H1 (cell line): ENCODE data around the gene RMDN2. TPM values are rescaled to one million over a fixed set of nuclear protein-coding genes. Genes with fewer than 3 reads are reported as not detected.

ENCODE experiments used
- FOSL1 ChIP-seq: IDR thresholded peaks from 2 replicates; pipeline ENCODE4 v1.6.1; 2011; ENCODE audit warnings: mild to moderate bottlenecking, low read depth, low read length, moderate library complexity; ENCODE audit not compliant: insufficient read depth
- JUN ChIP-seq: IDR thresholded peaks from 2 replicates; pipeline ENCODE4 v1.6.1; 2011; ENCODE audit warnings: low read depth, mild to moderate bottlenecking, improper control_type of control experiment, low read length
- KDM5A ChIP-seq: fragments of 200-600 bp; IDR thresholded peaks from 2 replicates; pipeline ENCODE4 v1.7.1; 2012; ENCODE audit warnings: mild to moderate bottlenecking, low read length, inconsistent platforms, mixed read lengths
- MAFK ChIP-seq: IDR thresholded peaks from 2 replicates; pipeline ENCODE4 v1.6.1; 2012; ENCODE audit warnings: low read depth, mild to moderate bottlenecking, improper control_type of control experiment, low read length
- SAP30 ChIP-seq: fragments of 300-600 bp; sonication (generic); IDR thresholded peaks from 2 replicates; pipeline ENCODE4 v1.7.1; 2012; ENCODE audit warnings: low read length, moderate library complexity, mild to moderate bottlenecking, inconsistent platforms; ENCODE audit not compliant: insufficient read depth, insufficient replicate concordance
- SRF ChIP-seq: IDR thresholded peaks from 2 replicates; pipeline ENCODE4 v1.6.1; 2011; ENCODE audit warnings: mild to moderate bottlenecking, low read depth, low read length, moderate library complexity
- YY1 ChIP-seq: IDR thresholded peaks from 2 replicates; pipeline ENCODE4 v1.6.1; 2011; ENCODE audit warnings: low read depth, mild to moderate bottlenecking, low read length
- polyA plus RNA-seq, 7 experiments: library from polyadenylated mRNA; depleted of rRNA in 3 of 7; stranded (reverse) in 5 of 7; unstranded in 2 of 7; fragments of >200 nt in 5 of 7; fragments of 200-250 nt in 2 of 7; gene quantifications; 1 replicate in 5 of 7; 2 replicates in 1 of 7; 4 replicates in 1 of 7; pipeline versions ENCODE4 v1.2.1 to v1.2.3, GENCODE V29; 2011 to 2013; ENCODE audit warnings: missing spikeins in 2 of 7, mixed read lengths in 2 of 7
- total RNA-seq: library from RNA; stranded (reverse); fragmentation: NEBNext Ultra II Directional; extraction: Animal tissue kit (Norgen Biotek cat#: 25700); gene quantifications from 2 replicates; pipeline ENCODE4 v1.2.1, GENCODE V29; 2021
- TF ChIP-seq, protein P1 (sequence below): fragments of 300-600 bp; sonication (generic); IDR thresholded peaks from 2 replicates; pipeline ENCODE4 v1.7.1; 2012; ENCODE audit warnings: low read length, moderate library complexity, mild to moderate bottlenecking, inconsistent platforms; ENCODE audit not compliant: insufficient replicate concordance
- TF ChIP-seq, protein P2 (sequence below): IDR thresholded peaks from 2 replicates; pipeline ENCODE4 v1.6.1; 2011; ENCODE audit warnings: low read depth, mild to moderate bottlenecking, low read length; ENCODE audit not compliant: insufficient read depth

RMDN2 gene
- total and polyA plus RNA-seq, 2 of the 8 experiments (the other 6 are each of a cell fraction or from before 2014, with no cell fraction given), result 0.53 to 3.0 TPM

DNA sequence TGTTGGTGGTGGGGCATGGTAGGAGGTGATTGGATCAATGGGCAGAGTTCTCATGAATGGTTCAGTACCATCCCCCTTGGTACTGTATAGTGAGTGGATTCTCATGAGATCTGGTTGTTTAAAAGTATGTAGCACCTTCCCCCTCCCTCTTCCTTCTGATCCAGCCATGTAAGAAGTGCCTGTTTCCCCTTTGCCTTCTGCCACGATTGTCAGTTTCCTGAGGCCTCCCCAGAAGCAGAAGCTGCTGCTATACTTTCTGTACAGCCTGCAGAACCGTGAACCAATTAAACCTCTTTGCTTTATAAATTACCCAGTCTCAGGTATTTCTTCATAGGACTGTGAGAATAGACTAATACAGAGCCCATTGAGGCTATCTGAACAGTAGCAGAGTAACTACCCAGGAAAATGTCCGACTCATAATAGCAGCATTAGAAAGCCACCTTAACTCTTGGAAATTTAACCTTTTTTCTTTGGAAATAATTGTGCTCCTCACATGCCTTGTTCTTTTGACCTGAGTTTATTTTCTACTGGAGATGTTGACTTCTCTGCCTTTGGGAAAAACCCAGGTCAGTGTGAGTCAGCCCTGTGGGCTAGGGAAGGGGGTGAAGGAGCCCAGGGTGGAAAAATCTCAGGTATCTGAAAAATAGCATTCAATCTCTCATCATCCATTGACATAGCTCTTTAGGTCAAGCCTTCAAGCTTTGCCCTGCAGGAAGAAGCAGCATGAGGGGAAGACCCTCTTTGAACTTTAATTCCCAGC is 132.7 kb downstream of the RMDN2 start (continued):
- TF ChIP-seq, protein P1, sequence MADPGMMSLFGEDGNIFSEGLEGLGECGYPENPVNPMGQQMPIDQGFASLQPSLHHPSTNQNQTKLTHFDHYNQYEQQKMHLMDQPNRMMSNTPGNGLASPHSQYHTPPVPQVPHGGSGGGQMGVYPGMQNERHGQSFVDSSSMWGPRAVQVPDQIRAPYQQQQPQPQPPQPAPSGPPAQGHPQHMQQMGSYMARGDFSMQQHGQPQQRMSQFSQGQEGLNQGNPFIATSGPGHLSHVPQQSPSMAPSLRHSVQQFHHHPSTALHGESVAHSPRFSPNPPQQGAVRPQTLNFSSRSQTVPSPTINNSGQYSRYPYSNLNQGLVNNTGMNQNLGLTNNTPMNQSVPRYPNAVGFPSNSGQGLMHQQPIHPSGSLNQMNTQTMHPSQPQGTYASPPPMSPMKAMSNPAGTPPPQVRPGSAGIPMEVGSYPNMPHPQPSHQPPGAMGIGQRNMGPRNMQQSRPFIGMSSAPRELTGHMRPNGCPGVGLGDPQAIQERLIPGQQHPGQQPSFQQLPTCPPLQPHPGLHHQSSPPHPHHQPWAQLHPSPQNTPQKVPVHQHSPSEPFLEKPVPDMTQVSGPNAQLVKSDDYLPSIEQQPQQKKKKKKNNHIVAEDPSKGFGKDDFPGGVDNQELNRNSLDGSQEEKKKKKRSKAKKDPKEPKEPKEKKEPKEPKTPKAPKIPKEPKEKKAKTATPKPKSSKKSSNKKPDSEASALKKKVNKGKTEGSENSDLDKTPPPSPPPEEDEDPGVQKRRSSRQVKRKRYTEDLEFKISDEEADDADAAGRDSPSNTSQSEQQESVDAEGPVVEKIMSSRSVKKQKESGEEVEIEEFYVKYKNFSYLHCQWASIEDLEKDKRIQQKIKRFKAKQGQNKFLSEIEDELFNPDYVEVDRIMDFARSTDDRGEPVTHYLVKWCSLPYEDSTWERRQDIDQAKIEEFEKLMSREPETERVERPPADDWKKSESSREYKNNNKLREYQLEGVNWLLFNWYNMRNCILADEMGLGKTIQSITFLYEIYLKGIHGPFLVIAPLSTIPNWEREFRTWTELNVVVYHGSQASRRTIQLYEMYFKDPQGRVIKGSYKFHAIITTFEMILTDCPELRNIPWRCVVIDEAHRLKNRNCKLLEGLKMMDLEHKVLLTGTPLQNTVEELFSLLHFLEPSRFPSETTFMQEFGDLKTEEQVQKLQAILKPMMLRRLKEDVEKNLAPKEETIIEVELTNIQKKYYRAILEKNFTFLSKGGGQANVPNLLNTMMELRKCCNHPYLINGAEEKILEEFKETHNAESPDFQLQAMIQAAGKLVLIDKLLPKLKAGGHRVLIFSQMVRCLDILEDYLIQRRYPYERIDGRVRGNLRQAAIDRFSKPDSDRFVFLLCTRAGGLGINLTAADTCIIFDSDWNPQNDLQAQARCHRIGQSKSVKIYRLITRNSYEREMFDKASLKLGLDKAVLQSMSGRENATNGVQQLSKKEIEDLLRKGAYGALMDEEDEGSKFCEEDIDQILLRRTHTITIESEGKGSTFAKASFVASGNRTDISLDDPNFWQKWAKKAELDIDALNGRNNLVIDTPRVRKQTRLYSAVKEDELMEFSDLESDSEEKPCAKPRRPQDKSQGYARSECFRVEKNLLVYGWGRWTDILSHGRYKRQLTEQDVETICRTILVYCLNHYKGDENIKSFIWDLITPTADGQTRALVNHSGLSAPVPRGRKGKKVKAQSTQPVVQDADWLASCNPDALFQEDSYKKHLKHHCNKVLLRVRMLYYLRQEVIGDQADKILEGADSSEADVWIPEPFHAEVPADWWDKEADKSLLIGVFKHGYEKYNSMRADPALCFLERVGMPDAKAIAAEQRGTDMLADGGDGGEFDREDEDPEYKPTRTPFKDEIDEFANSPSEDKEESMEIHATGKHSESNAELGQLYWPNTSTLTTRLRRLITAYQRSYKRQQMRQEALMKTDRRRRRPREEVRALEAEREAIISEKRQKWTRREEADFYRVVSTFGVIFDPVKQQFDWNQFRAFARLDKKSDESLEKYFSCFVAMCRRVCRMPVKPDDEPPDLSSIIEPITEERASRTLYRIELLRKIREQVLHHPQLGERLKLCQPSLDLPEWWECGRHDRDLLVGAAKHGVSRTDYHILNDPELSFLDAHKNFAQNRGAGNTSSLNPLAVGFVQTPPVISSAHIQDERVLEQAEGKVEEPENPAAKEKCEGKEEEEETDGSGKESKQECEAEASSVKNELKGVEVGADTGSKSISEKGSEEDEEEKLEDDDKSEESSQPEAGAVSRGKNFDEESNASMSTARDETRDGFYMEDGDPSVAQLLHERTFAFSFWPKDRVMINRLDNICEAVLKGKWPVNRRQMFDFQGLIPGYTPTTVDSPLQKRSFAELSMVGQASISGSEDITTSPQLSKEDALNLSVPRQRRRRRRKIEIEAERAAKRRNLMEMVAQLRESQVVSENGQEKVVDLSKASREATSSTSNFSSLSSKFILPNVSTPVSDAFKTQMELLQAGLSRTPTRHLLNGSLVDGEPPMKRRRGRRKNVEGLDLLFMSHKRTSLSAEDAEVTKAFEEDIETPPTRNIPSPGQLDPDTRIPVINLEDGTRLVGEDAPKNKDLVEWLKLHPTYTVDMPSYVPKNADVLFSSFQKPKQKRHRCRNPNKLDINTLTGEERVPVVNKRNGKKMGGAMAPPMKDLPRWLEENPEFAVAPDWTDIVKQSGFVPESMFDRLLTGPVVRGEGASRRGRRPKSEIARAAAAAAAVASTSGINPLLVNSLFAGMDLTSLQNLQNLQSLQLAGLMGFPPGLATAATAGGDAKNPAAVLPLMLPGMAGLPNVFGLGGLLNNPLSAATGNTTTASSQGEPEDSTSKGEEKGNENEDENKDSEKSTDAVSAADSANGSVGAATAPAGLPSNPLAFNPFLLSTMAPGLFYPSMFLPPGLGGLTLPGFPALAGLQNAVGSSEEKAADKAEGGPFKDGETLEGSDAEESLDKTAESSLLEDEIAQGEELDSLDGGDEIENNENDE, result no peak
- TF ChIP-seq YY1 (no peak), FOSL1 (no peak), MAFK (no peak), SRF (no peak), SAP30 (no peak), KDM5A (no peak), JUN (no peak)
- TF ChIP-seq, protein P2, sequence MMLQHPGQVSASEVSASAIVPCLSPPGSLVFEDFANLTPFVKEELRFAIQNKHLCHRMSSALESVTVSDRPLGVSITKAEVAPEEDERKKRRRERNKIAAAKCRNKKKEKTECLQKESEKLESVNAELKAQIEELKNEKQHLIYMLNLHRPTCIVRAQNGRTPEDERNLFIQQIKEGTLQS, result no peak
